MM.1S (cell line): ENCODE results near the gene SARNP.
A peak's percentile ranks its signal among the peaks of the same experiment; 100 is the strongest.

Experiments used
- DNase-seq: peaks from one replicate; pipeline ENCODE4 v3.0.0-alpha.2; 2015
- H2AFZ ChIP-seq: fragments of 300-600 bp; sonication (generic); 2 replicates; pipeline ENCODE4 v1.6.0; 2016; ENCODE audit warnings: antibody characterized with exemption, low read length
- H3F3A ChIP-seq: fragments of 300-600 bp; sonication (generic); 2 replicates; pipeline ENCODE4 v1.6.1; 2016; ENCODE audit warnings: mild to moderate bottlenecking, antibody characterized with exemption, low read length, moderate library complexity, mixed read lengths; ENCODE audit not compliant: insufficient read depth
- H3K27ac ChIP-seq: fragments of 300-600 bp; sonication (generic); 2 replicates; pipeline ENCODE4 v1.5.1; 2016; ENCODE audit warnings: mild to moderate bottlenecking, low read length
- H3K27me3 ChIP-seq: fragments of 300-600 bp; sonication (generic); replicated peaks from 2 replicates; pipeline ENCODE4 v1.6.0; 2016; ENCODE audit warnings: low read length; ENCODE audit not compliant: insufficient read depth
- H3K36me3 ChIP-seq: fragments of 300-600 bp; sonication (generic); replicated peaks from 2 replicates; pipeline ENCODE4 v1.6.1; 2016; ENCODE audit warnings: mild to moderate bottlenecking, low read length, mixed read lengths; ENCODE audit not compliant: insufficient read depth
- H3K4me1 ChIP-seq: fragments of 300-600 bp; sonication (generic); 2 replicates; pipeline ENCODE4 v1.6.1; 2016; ENCODE audit warnings: low read length, mixed read lengths
- H3K4me2 ChIP-seq: fragments of 300-600 bp; sonication (generic); 2 replicates; pipeline ENCODE4 v1.6.0; 2016; ENCODE audit warnings: low read depth, low read length
- H3K4me3 ChIP-seq: fragments of 300-600 bp; sonication (generic); 2 replicates; pipeline ENCODE4 v1.5.1; 2016; ENCODE audit warnings: low read length, mixed read lengths
- H3K79me2 ChIP-seq: fragments of 300-600 bp; sonication (generic); 2 replicates; pipeline ENCODE4 v1.6.1; 2016; ENCODE audit warnings: mixed run types, low read length, mixed read lengths
- H3K9ac ChIP-seq: fragments of 300-600 bp; sonication (generic); 2 replicates; pipeline ENCODE4 v1.6.1; 2016; ENCODE audit warnings: low read length, mixed read lengths
- H3K9me2 ChIP-seq: fragments of 300-600 bp; sonication (generic); replicated peaks from 2 replicates; pipeline ENCODE4 v1.6.1; 2016; ENCODE audit warnings: mild to moderate bottlenecking, low read length, mixed read lengths; ENCODE audit not compliant: insufficient read depth
- H3K9me3 ChIP-seq: fragments of 300-600 bp; sonication (generic); replicated peaks from 2 replicates; pipeline ENCODE4 v1.6.1; 2016; ENCODE audit warnings: mild to moderate bottlenecking, low read length, mixed read lengths; ENCODE audit not compliant: insufficient read depth
- H4K20me1 ChIP-seq: fragments of 300-600 bp; sonication (generic); 2 replicates; pipeline ENCODE4 v1.6.1; 2016; ENCODE audit warnings: mild to moderate bottlenecking, low read length, moderate library complexity, mixed read lengths; ENCODE audit not compliant: insufficient read depth
- EZH2 ChIP-seq: fragments of 300-600 bp; sonication (generic); optimal IDR thresholded peaks from 2 replicates; pipeline ENCODE3; 2017; ENCODE audit warnings: low read depth, mild to moderate bottlenecking, antibody characterized with exemption, low read length, mixed read lengths
- EZH2phosphoT487 ChIP-seq: fragments of 300-600 bp; sonication (generic); IDR thresholded peaks from 2 replicates; pipeline ENCODE4 v1.6.1; 2018; ENCODE audit warnings: antibody characterized with exemption, low read length
- TF ChIP-seq, protein P1 (sequence below): fragments of 300-600 bp; sonication (generic); IDR thresholded peaks from 2 replicates; pipeline ENCODE4 v1.5.1; 2016; ENCODE audit warnings: antibody characterized with exemption, low read length, mixed read lengths

The SARNP gene

DNA sequence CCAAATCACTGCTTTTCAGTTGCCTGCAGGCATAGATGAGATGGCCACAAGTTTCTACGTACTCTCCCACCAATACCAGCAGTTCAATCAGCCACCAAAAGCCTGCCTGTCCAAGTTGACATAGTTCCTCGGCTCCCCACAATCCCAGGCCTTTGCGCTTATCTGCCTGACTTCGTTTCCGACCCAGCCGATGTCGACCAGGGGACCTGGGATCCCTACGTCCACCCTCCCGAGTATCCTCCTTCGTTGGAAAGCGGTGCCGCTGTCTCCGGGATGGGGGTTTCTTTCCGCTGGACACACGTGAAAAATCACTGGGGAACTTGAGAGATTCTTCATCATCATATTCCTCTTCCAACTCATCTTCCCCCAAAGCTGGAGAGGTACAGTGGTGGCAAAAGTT, 10.3 kb upstream of the SARNP start:
- Histone ChIP-seq H3K9me2 (no peaks in the 10 kb centered on the region), H3K4me2 (no peak overlapping the region), H3K27ac (no peak overlapping the region), H3K36me3 (no peaks in the 10 kb centered on the region), H3K9me3 (no peaks in the 10 kb centered on the region), H3K4me1 (peaks cover 18% of the 10 kb centered on the region), H3K27me3 (no peaks in the 10 kb centered on the region), H4K20me1 (no peaks in the 10 kb centered on the region), H2AFZ (no peak overlapping the region), H3F3A (peaks cover 15% of the 10 kb centered on the region), H3K9ac (no peak overlapping the region), H3K4me3 (no peak overlapping the region), H3K79me2 (peaks cover 33% of the 10 kb centered on the region)
- TF ChIP-seq EZH2phosphoT487 = no peak
- no peak for TF ChIP-seq EZH2
- TF ChIP-seq, protein P1, sequence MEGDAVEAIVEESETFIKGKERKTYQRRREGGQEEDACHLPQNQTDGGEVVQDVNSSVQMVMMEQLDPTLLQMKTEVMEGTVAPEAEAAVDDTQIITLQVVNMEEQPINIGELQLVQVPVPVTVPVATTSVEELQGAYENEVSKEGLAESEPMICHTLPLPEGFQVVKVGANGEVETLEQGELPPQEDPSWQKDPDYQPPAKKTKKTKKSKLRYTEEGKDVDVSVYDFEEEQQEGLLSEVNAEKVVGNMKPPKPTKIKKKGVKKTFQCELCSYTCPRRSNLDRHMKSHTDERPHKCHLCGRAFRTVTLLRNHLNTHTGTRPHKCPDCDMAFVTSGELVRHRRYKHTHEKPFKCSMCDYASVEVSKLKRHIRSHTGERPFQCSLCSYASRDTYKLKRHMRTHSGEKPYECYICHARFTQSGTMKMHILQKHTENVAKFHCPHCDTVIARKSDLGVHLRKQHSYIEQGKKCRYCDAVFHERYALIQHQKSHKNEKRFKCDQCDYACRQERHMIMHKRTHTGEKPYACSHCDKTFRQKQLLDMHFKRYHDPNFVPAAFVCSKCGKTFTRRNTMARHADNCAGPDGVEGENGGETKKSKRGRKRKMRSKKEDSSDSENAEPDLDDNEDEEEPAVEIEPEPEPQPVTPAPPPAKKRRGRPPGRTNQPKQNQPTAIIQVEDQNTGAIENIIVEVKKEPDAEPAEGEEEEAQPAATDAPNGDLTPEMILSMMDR = no peak
- DNase-seq = no peak

DNA sequence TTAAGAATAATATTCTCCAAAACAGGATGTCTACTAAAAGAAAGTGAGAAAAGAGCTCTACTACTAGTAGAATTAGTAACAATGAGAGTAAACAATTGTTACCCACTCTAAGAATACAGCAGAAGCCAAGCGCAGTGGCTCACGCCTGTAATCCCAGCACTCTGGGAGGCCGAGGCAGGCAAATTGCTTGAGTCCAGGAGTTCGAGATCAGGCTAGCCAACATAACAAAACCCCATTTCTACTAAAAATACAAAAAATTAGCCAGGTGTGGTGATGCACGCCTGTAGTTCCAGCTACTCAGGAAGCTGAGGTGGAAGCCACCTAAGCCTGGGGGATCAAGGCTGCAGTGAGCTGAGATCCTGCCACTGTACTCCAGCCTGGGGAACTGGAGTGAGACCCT, 7.2 kb upstream of the SARNP start:
- no peak for TF ChIP-seq EZH2
- TF ChIP-seq, protein P1 = no peak
- no peak for TF ChIP-seq EZH2phosphoT487
- H3K9me2 ChIP-seq = no peaks in the 10 kb centered on the region
- no peak overlapping the region for H3K27ac ChIP-seq
- no peak overlapping the region for H2AFZ ChIP-seq
- no peak overlapping the region for H3K9ac ChIP-seq
- H3K4me3 ChIP-seq = no peak overlapping the region
- H3K4me1 ChIP-seq = peaks cover 18% of the 10 kb centered on the region
- DNase-seq = no peak
- peaks cover 19% of the 10 kb centered on the region for H3F3A ChIP-seq
- H3K9me3 ChIP-seq = no peaks in the 10 kb centered on the region
- H3K4me2 ChIP-seq = 0 out of 2 replicates have a peak overlapping the region, but pooled peaks have one; percentile 2
- peaks cover 35% of the 10 kb centered on the region for H3K79me2 ChIP-seq
- H3K36me3 ChIP-seq = peaks cover under 1% of the 10 kb centered on the region; the same call in 1 of the 2 replicates
- no peaks in the 10 kb centered on the region for H3K27me3 ChIP-seq
- H4K20me1 ChIP-seq = no peaks in the 10 kb centered on the region

DNA sequence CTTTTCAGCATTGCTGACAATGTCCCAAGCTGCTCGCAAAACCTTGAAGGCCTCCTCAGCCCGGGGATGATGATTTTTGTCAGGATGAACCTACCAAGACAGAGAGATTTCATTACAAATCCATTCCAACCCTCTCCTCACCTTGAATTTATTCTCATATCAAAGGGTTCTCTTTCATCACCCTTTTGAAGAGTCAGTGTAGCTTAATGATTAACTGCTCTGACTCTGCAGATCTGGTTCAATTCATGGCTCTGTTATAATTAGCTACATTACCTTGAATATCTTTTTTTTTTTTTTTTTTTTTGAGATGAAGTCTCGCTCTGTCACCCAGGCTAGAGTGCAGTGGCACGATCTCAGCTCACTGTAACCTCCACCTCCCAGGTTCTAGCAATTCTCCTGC, 5.9 kb upstream of the SARNP start:
- Histone ChIP-seq H3K9ac (no peak overlapping the region), H3K4me3 (no peak overlapping the region), H3K27ac (no peak overlapping the region)

More for the DNA sequence above, 5.9 kb upstream of the SARNP start:
- Histone ChIP-seq H3K36me3 (peaks cover 6% of the 10 kb centered on the region; the same call in 1 of the 2 replicates), H2AFZ (no peak overlapping the region), H3K79me2 (peaks cover 40% of the 10 kb centered on the region), H3K9me3 (no peaks in the 10 kb centered on the region), H4K20me1 (no peaks in the 10 kb centered on the region), H3F3A (peaks cover 14% of the 10 kb centered on the region), H3K4me1 (peaks cover 22% of the 10 kb centered on the region), H3K4me2 (no peak overlapping the region), H3K9me2 (no peaks in the 10 kb centered on the region), H3K27me3 (no peaks in the 10 kb centered on the region)
- no peak for DNase-seq
- TF ChIP-seq, protein P1 = no peak
- TF ChIP-seq EZH2 (no peak), EZH2phosphoT487 (no peak)
